Amniotic epithelial cell (primary cell): Measurements from ENCODE around the gene HBP1.
"Not testable (repeated sequence)": the region's sequence is repeated elsewhere in the genome, so short reads cannot be mapped to it uniquely, and the experiment has no call there.

ENCODE experiments used
- DNase-seq: peaks from one replicate; pipeline ENCODE4 v3.0.0-alpha.2; 2010; ENCODE audit warnings: low read depth

Gene HBP1

GRCh38 chr7:107185716-107186115, 16.9 kb downstream of the HBP1 start:
- DNase-seq = no peak

- peak; percentile 48 for DNase-seq
Measured at GRCh38 chr7:107186240-107186639, 17.4 kb downstream of the HBP1 start.

- DNase-seq = no peak
Measured at GRCh38 chr7:107187774-107188173, 19.0 kb downstream of the HBP1 start.

- DNase-seq = no peak
Measured at GRCh38 chr7:107190090-107190489, 21.3 kb downstream of the HBP1 start.

GRCh38 chr7:107194052-107194451, 25.2 kb downstream of the HBP1 start:
- no peak for DNase-seq

GRCh38 chr7:107196834-107197610, 28.2 kb downstream of the HBP1 start:
- DNase-seq = no peak

GRCh38 chr7:107201795-107202450, 33.1 kb downstream of the HBP1 start:
- DNase-seq = peak; percentile 20

- no peak for DNase-seq
Measured at GRCh38 chr7:107203607-107204006, 34.8 kb downstream of the HBP1 start.

GRCh38 chr7:107206136-107206535, 37.3 kb downstream of the HBP1 start:
- no peak for DNase-seq

GRCh38 chr7:107206706-107207105, 37.9 kb downstream of the HBP1 start:
- no peak for DNase-seq

- DNase-seq = no peak
Measured at GRCh38 chr7:107207459-107207858, 38.7 kb downstream of the HBP1 start.

- DNase-seq = peak; percentile 48
Measured at GRCh38 chr7:107208024-107208521, 39.3 kb downstream of the HBP1 start.

GRCh38 chr7:107208563-107208962, 39.8 kb downstream of the HBP1 start:
- no peak for DNase-seq

GRCh38 chr7:107209565-107209964, 40.8 kb downstream of the HBP1 start:
- DNase-seq = no peak

GRCh38 chr7:107210400-107210799, 41.6 kb downstream of the HBP1 start:
- no peak for DNase-seq

- no peak for DNase-seq
Measured at GRCh38 chr7:107212725-107213124, 43.9 kb downstream of the HBP1 start.

- DNase-seq = no peak
Measured at GRCh38 chr7:107213193-107213788, 44.5 kb downstream of the HBP1 start.

- DNase-seq = no peak
Measured at GRCh38 chr7:107213945-107214344, 45.1 kb downstream of the HBP1 start.

- no peak for DNase-seq
Measured at GRCh38 chr7:107219563-107220244, 50.9 kb downstream of the HBP1 start.

- DNase-seq = no peak
Measured at GRCh38 chr7:107220356-107220755, 51.6 kb downstream of the HBP1 start.

GRCh38 chr7:107220806-107221205, 52.0 kb downstream of the HBP1 start:
- DNase-seq = not testable (repeated sequence)
